ENCODE results near the gene GM2A.
"Not testable (repeated sequence)": the region's sequence is repeated elsewhere in the genome, so short reads cannot be mapped to it uniquely, and the experiment has no call there.

GM2A gene

GRCh38 chr5:151251621-151252020 is 1.4 kb upstream of the GM2A start:
- TF ChIP-seq CTCF (IDR thresholded peaks at IDR 0.05; ENCODE audit: low read depth, low read length) = no peak
- no peak for DNase-seq (ENCODE audit: extremely low read depth, low read depth)

- DNase-seq (ENCODE audit: extremely low read depth, low read depth) = no peak
- TF ChIP-seq CTCF (IDR thresholded peaks at IDR 0.05; ENCODE audit: low read depth, low read length) = no peak
Observed at GRCh38 chr5:151253605-151253950, 593 bp downstream of the GM2A start.

GRCh38 chr5:151254556-151254955 is 1.6 kb downstream of the GM2A start:
- no peak for TF ChIP-seq CTCF (IDR thresholded peaks at IDR 0.05; ENCODE audit: low read depth, low read length)

GRCh38 chr5:151254990-151255389 is 2.0 kb downstream of the GM2A start:
- not testable (repeated sequence) for DNase-seq (ENCODE audit: extremely low read depth, low read depth)

More at GRCh38 chr5:151254556-151254955, 1.6 kb downstream of the GM2A start:
- DNase-seq (ENCODE audit: extremely low read depth, low read depth) = no peak

- no peak for TF ChIP-seq CTCF (IDR thresholded peaks at IDR 0.05; ENCODE audit: low read depth, low read length)
Observed at GRCh38 chr5:151255621-151256286, 2.8 kb downstream of the GM2A start.

GRCh38 chr5:151257731-151258181 is 4.8 kb downstream of the GM2A start:
- TF ChIP-seq CTCF (IDR thresholded peaks at IDR 0.05; ENCODE audit: low read depth, low read length) = no peak
- DNase-seq (ENCODE audit: extremely low read depth, low read depth) = no peak

More at GRCh38 chr5:151255621-151256286, 2.8 kb downstream of the GM2A start:
- DNase-seq (ENCODE audit: extremely low read depth, low read depth) = no peak

- no peak for TF ChIP-seq CTCF (IDR thresholded peaks at IDR 0.05; ENCODE audit: low read depth, low read length)
- DNase-seq (ENCODE audit: extremely low read depth, low read depth) = no peak
Observed at GRCh38 chr5:151258201-151258611, 5.2 kb downstream of the GM2A start.

GRCh38 chr5:151258816-151259215 is 5.8 kb downstream of the GM2A start:
- no peak for TF ChIP-seq CTCF (IDR thresholded peaks at IDR 0.05; ENCODE audit: low read depth, low read length)
- DNase-seq (ENCODE audit: extremely low read depth, low read depth) = no peak
